Fibroblast of skin of scalp (primary cell): ENCODE data around the gene RFWD3. TPM values are rescaled to one million over a fixed set of nuclear protein-coding genes. Genes with fewer than 3 reads are reported as not detected.
"Not testable (repeated sequence)": the region's sequence is repeated elsewhere in the genome, so short reads cannot be mapped to it uniquely, and the experiment has no call there.

ENCODE experiments used
- DNase-seq: peaks from one replicate; pipeline ENCODE4 v3.0.0-alpha.2; 2013
- polyA plus RNA-seq, 2 experiments: library from polyadenylated mRNA; unstranded; fragments of 120-200 nt; gene quantifications; one replicate each; pipeline ENCODE4 v1.2.1, GENCODE V29; 2013; ENCODE audit not compliant: insufficient read length in 2 of 2

RFWD3 gene, protein sequence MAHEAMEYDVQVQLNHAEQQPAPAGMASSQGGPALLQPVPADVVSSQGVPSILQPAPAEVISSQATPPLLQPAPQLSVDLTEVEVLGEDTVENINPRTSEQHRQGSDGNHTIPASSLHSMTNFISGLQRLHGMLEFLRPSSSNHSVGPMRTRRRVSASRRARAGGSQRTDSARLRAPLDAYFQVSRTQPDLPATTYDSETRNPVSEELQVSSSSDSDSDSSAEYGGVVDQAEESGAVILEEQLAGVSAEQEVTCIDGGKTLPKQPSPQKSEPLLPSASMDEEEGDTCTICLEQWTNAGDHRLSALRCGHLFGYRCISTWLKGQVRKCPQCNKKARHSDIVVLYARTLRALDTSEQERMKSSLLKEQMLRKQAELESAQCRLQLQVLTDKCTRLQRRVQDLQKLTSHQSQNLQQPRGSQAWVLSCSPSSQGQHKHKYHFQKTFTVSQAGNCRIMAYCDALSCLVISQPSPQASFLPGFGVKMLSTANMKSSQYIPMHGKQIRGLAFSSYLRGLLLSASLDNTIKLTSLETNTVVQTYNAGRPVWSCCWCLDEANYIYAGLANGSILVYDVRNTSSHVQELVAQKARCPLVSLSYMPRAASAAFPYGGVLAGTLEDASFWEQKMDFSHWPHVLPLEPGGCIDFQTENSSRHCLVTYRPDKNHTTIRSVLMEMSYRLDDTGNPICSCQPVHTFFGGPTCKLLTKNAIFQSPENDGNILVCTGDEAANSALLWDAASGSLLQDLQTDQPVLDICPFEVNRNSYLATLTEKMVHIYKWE
- 16.1 TPM for polyA plus RNA-seq (2013, experiment 1 of 2; ENCODE audit: insufficient read length)
- 15.3 TPM for polyA plus RNA-seq (2013, experiment 2 of 2; ENCODE audit: insufficient read length)

DNA sequence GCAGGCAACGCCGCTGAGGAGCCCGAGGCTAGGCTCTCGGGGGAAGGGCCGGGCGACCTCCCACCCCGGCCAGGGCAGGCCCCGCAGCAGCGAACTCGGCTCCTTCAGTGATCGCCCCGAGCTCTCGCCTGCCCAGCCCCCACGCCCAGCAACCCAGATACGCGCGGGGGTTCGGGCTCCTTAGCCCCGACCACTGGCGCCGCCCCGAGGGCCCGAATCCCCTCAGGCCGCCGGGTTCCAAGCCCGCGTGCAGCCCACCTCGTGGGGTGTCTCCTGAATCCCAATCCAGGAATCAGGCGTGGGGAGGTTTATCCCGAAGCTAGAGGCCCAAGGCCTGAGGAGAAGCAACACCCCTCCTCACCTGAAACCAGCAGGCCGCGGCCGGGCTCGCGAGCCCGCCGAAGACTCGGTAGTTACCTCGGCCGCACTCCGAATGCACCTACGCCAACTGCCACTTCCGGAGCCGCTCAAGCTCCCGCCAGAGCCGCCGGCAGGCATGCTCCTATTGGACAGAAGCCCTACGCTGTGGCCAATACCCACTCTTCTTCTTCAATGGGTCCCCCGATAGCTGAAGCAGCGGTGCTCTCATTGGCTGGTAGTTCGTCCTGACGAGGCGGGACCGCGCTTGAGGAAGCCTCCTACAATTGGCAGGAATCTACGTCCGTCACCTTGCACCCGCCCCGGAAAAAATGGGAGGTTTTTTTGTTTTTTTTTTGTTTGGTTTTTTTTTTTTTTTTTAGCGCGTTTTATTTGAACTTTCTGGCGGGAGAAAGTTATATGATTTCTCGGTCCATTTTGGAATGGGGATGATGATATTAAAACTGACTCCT lies at the start of gene RFWD3:
RFWD3 (minus strand) TSS at position 453 of the 830 bp plus-strand sequence. CDS start 5,428 bp downstream, outside the sequence.
- peak; percentile 99 for DNase-seq

DNA sequence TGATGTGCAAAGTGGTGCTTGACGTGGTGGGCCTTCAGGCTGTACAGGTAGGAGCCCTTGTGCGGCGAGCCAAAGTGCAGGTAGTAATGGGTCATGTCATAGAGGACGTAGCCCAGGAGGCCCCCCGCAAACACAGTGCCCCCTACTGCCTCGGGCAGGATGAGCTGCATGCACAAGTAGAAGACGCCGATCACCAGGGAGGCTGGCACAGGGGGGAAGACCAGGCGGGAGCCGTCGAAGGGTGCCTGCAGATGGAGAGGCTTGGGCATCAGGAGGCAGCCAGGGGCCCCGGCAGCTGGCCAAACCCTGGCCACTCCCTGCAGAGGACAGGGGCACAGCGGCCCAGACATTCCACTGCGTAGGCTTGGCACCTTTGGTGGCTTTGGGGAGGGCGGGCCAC lies 49.7 kb upstream of the RFWD3 start:
- no peak for DNase-seq

DNA sequence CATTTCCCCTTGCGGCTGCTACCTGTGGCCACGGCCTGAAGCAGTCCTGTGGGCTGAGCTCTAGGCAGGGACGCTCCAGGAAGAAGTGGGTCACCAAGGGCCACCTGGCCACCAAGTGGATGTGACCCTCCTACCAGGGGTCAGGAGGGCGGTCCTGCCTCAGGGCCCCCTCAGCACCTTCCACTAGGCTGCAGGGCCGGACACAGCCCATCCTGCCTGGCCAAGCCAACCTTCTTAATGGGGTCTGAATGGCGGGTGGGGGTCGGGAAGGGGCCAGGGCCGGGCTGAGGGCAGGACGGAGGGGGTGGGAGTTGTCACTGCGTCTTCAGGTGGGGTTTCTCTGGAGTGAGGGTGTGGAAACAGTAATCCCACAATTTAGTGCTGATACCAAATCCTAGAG lies 47.2 kb upstream of the RFWD3 start:
- DNase-seq: no peak

DNA sequence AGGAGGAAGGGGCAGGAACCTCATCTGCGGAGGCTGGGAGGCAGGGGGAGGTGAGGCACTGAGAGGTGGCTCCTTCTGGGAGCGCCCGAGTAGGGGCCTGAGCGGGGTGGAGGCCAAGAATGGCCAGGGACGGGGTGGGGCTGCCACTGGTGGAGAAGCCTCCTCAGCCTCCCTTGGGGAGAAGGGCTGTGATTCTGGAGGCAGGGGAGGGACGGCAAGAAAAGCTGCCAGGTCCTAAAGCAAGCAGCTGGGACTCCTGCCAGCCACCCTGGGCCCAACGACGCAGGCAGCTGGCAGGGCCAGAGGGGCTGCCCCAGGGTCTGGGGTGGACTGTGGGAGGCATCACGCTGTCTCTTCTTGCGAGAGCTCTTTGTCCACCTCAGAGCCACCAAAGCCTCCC lies 46.6 kb upstream of the RFWD3 start:
- DNase-seq: no peak

DNA sequence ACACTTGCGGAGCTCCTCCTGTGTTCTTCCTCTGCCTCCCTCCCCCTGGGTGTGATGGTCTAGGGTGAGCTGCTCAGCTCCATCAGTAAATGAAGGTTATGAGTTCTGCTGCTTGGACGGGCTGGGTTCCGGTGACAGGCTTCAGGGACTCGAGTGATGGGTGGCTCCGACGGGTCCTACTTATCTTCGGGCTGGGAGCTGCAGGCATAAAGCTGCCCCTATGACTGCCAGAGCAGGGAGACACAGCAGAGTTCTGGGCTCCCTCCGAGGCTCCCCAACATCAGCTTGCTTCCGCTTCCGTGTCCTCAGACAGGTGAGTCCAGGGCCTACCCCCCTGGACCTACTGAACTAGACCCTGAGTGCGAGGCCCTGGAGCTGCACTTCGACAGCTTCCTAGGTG lies 45.3 kb upstream of the RFWD3 start:
- no peak for DNase-seq

DNA sequence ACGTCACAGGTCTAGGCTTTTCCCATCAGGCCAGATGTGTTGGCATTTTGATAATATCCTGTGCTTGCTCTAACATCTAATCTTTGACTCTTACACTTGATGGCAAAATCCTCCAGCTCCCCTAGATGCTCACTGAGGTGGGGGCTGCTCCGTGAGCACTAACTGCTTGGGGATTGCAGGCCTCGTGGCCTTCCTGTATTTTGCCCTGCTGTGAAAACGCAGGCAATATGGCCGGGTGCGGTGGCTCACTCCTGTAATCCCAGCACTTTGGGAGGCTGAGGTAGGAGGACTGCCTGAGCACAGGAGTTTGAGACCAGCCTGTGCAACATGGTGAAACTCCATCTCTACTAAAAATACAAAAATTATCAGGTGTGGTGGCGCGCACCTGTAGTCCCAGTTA lies 43.7 kb upstream of the RFWD3 start:
- DNase-seq: no peak

DNA sequence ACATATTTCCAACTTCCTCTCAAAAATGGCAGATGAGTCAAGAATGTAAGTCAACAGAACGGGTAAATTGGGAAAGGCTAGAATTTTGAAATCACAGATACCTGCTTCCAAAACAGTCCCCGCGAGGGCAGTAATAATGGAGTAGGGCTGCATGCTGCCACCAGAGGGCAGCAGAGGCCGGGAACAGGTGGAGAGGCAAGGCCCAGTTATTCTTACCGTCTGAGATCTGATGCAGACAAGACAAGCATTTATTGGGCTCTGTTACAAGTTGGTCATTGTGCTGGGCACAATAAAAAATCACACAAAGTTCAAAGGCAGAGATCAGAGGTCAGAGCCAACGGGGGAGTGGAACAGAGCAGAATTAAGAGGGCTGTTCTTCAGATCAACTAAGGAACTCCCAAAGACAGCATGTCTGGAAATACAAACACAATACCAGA lies 42.8 kb upstream of the RFWD3 start:
- DNase-seq: peak; percentile 62

DNA sequence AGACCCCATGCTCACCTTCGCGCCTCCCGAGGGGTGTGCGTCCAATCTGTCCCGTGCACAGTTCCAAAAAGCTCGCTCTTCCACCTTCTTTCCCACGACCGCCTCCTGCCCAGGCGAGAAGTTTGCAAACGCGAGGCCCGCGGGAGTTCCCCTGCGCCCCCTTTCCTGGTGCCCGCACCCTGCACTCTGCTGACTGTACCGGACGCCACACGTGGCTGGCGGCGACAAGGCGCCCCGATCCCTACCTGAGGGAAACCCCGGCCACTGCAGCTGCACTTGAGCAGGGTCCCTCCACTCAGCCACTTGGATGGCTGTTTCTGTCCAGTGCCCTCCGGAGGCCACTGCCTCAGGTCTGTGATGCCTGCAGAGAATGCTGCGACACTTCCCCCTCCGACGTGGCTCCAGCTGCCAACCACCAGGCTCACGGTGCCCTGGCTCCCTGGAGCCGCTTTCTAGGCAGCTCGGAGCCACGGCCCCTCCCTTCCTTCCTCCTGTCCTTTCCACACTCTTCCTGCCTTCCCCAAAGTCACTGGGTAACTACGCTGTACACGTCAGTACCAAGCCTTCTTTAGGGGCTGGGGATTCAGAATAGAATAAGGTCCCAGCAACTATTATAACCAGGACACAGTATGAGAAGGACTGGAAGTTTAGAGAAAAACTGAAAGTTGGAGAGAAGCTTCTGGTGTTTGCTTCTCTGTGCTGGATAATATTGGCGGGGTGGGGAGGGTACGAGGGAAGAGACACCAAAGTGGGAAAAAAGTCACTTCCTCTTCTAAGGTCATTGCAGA lies 34.0 kb upstream of the RFWD3 start, which contains the start of gene MLKL:
MLKL (minus strand) TSS at position 425 of the 788 bp plus-strand sequence. CDS start 5,105 bp downstream, outside the sequence.
- peak; percentile 29 for DNase-seq

DNA sequence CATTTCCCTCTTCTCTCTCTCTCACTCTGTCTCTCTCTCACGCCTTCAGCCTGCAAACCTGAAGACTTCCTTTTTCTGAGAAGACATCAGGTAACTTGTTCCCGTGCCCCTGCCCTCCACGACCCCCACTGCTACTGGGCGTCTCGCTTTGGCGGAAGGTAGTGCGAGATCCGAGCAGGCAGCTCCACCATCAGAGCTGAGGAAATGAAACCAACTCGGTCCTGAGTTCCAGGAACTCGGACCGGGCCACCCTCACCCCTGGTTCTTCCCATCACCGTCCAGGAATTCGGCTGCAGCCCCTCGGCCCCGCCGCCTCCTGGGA lies 33.4 kb upstream of the RFWD3 start:
- no peak for DNase-seq

DNA sequence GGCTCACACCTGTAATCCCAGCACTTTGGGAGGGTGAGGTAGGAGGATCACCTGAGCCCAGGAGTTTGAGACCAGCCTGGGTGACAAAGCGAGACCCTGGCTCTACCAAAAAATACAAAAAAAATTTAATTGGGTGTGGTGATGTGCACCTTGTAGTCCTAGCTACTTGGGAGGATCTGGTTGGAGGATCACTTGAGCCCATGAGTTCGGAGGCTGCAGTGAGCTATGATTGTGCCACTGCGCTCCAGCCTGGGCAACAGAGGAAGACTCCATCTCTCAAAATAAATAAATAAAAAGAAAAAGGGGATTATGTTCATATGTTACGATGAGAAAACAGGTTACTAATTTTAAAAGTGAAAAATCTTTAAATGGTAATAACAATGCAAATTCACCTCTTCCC lies 33.0 kb upstream of the RFWD3 start:
- no peak for DNase-seq

DNA sequence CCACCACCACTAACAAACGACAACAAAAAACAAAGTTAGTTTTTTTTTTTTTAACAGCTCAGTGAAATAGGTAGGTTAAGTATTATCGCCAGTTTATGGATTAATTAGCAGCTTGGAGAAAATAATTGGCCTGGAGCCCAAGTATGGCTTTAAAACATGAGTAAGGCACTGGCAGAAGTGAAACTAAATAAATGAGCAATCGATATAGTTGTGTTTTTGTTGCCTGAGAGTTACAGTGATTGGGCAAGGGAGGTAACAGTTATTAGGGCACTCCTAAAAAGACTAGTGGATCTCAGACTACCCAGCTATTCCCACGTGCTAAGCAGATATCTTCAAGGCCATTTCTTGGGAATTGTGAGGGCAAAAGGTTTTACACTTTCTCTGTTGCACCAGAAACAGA lies 31.5 kb upstream of the RFWD3 start:
- no peak for DNase-seq

DNA sequence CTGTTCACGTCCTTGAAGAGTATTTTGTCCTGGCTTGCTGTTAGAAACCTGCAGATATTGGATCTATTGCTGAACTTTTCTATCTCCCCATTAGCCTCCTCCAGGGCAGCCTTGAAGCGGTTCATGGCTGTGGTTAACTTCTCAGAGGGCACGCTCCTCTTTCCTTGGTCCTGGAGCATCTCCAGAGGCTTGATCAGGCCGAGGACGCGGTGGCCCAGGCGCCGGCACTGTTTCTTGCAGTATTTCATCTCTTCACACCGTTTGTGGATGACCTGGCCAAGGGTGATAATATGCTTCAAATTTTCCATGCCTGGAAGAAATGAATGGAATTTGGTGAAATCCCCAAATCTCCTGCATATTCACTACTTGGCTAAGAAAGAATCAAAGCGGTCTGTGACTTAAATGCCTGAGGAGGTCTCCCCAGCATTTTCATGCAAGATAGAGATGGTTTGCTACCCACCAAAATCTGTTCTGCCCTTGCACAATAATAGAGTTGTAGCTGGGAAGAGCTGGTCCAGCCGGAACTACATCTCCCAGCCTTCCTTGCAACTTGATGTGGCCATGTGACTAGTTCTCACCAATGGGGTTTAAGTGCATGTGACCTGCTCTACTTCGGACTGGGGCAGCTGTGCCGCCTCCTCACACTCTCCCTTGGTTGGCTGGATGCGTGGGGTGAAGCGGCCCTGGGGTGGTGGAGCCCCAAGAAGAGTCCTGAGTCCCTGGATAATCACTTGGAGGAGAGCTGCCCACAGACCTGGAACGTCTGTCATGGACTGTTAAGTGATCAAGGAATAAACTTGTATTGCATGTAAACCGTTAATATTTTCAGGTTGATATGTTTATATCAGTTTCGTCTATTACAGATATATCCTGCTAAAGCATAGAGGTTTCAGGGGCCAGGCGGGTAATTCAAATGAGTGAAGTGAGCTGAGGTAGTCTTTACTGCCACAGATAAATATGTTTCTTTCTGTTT lies 29.1 kb upstream of the RFWD3 start:
- DNase-seq: peak; percentile 89

DNA sequence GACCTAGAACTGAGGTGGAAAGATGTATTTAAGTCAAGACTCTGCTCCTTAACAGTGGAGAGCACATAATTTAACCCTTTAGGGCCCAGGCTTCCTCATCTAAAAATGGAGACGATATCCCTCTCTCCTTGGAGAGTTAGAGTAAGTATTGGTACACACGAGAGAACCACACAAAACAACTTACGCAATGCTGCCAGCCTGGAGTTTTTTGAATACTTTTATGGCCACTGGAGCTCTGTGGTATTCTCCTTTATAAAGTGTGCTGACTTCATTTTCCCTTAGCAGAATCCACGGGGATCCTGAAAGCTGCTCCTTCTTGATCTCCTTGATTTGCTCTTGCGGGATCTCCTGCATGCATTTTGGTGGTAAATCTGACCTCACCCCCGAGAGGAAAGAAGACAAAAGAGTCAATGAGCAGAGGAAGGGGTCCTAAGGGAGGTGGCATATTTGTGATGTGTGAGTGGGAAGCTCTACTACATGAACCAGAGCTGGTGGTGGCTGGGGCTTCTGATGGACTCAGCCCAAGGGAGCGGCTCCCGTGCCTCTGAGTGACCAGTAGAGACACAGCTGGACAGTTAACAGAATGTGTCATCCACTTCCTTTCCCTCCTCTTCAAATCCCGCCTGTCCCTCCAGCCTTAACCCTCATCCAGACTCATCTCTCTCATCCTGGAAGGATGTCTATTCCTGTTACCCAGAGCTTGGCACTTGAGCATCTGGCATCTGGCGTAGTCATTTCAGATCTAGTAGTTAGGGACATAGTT lies 24.6 kb upstream of the RFWD3 start:
- DNase-seq: peak; percentile 25

DNA sequence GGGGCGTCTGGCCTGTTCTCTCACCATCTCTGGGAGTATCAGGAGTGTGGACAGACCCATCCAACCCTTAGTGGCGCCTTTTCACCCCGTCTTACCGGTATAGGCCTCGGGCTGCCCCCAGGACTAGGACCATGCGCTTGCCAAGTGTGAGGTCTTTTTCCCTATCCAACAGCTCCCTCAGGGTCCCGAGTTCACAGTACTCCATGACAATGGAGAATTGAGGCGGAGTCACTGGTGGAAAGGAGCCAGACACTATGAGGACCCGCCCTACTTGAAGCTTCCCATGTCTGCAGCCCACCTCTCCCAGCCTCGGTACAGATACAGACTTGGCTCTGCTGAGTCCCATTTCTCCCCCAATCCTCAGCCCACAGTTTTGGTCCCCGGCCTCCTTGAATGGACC lies 15.9 kb upstream of the RFWD3 start:
- no peak for DNase-seq

DNA sequence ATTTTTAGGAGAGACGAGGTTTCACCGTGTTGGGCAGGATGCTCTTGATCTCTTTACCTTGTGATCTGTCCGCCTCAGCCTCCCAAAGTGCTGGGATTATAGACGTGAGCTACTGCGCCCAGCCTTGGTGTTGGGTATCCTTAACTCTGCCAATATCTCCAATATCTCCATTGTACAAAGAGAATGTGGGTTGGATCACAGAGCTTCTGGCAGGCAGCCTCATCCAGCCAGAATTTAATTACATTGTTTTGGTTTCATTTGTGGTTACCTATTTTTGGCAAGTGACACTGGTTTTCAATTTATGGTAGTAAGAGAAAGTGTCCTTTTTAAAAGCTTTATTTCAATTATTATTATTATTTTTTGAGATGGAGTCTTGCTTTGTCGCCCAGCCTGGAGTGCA lies 14.0 kb upstream of the RFWD3 start:
- DNase-seq: no peak

DNA sequence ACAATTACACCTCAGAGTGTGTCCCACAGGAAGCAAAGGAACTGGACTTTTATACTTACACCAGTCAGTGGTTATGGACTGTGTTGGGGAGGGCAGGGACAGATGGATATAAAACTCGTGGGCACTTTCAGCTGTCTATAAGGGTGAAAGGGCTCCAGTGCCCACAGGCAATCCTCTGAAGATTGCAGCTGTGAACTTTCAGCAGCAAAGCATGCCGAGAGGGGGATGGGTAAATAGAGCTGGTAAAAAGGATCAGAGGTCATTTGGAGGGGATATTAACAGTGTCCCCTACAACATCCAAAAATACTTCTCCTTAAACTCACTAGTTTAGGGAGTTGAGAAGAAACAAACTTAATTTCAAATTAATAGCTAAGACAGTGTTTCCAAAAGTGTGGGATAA lies 13.3 kb upstream of the RFWD3 start:
- no peak for DNase-seq

DNA sequence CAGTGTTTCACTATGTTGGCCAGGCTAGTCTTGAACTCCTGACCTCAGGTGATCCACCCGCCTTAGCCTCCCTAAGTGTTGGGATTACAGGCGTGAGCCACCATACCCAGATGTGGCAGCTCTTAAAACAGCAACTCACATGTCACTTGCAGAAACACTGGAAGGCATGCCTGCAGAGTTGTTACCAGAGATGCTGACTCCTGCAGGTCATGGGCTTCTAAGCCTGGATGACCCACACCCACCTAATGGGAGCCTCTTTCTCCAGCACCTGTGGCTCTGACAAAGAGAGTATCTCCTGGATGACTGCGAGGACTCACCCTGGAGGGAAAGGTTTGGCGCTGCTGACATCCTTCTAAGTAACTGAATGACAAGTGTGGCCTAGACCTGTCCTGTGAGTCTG lies 11.2 kb upstream of the RFWD3 start:
- no peak for DNase-seq

DNA sequence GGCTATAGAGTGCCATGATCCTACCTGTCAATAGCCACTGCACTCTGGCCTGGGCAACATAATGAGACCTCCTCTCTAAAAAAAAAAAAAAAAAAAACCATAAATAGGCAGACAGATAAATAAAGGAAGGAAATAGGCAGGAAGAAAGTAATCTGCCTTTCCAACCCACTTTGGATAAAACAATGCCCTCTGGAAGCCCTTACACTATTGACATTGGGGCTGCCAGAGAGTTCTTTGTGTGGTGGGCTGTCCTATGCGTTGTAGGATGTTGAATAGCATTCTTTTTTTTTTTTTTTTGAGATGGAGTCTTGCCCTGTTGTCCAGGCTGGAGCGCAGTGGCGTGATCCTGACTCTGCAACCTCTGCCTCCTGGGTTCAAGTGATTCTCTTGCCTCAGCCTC lies 7.2 kb upstream of the RFWD3 start:
- no peak for DNase-seq

DNA sequence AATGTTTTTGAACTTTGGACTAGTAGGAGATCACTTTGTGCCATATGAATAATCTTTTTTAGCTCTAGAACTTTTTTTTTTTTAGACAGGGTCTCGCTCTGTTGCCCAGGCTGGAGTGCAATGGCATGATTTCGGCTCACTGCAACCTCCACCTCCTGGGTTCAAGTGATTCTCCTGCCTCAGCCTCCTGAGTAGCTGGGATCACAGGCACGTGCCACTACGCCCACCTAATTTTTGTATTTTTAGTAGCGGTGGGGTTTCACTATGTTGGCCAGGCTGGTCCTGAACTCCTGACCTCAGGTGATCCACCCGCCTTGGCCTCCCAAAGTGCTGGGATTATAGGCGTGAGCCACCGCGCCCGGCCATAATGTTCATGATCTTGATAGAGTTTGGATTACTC lies 2.2 kb upstream of the RFWD3 start:
- DNase-seq: not testable (repeated sequence)

DNA sequence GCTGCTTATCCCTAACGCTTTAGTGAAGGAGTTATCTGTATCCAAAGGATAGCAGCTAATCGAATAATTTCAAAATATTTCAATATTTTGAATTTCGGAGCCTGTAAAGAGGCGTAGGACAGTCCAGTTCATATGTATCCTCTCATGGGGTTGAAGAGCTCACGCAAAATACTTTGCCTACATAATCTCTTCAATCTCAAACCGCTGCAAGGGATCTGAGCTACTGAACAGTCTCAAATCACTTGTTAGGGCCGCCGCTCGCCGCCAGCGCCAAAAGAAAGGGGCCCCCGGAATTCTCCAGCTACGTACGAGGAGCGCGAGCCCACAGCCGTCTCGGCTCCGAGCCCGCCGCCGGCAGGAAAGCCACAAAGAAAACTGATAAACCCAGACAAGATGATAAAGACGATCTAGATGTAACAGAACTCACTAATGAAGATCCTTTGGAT lies 601 bp upstream of the RFWD3 start:
- peak; percentile 19 for DNase-seq
